Skin epidermis (tissue), 12 donors: ENCODE measurements around the gene TBC1D9.

Experiments used
- H3K27ac ChIP-seq, 21 experiments: fragments of 200-600 bp; sonication (generic) in 11 of 21; one replicate each; pipeline ENCODE4 v1.5.0; 2020; ENCODE audit warnings: mild to moderate bottlenecking in 3 of 21, inconsistent platforms in 2 of 21, moderate library complexity in 2 of 21
- H3K4me3 ChIP-seq, 7 experiments: fragments of 200-600 bp; sonication (generic) in 2 of 7; one replicate each; pipeline ENCODE4 v1.5.0; 2020; ENCODE audit warnings: inconsistent platforms in 2 of 7, mild to moderate bottlenecking in 2 of 7, moderate library complexity in 1 of 7

Gene TBC1D9

DNA sequence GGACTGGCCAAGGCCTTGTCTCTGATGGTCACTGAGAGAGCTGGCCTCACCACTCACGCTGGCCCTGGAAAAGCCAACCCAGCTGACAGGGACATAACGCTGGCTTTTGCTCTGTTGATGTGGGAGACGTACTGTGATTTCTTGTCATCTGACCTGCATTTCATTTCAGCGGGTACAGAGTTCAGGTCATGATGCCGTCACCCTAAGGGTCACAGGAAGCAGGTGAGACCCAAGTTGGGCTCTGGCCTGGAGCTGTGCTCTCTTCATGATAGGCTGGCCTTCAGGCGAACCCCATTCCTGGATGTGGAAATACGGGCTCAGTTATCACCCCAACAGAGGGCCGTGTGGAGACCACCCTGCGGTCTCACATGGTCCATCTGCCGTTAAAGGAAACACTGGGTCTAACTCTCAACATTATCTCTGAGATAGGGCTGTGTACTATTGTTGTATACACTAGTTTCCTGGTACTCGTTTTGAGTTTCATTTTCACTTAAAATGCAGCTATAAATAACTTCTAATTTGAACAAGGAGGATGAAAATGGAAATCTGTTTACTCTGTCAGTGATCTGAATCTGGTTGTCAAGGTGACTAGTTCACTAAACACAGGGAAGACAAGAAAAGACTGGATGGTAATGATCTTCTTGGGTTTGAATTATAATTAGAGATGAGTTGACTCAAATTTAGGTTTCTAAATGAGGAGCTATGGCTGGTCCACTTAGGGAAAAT, 89.1 kb downstream of the TBC1D9 start:
- H3K27ac ChIP-seq, result no peak overlapping the region

DNA sequence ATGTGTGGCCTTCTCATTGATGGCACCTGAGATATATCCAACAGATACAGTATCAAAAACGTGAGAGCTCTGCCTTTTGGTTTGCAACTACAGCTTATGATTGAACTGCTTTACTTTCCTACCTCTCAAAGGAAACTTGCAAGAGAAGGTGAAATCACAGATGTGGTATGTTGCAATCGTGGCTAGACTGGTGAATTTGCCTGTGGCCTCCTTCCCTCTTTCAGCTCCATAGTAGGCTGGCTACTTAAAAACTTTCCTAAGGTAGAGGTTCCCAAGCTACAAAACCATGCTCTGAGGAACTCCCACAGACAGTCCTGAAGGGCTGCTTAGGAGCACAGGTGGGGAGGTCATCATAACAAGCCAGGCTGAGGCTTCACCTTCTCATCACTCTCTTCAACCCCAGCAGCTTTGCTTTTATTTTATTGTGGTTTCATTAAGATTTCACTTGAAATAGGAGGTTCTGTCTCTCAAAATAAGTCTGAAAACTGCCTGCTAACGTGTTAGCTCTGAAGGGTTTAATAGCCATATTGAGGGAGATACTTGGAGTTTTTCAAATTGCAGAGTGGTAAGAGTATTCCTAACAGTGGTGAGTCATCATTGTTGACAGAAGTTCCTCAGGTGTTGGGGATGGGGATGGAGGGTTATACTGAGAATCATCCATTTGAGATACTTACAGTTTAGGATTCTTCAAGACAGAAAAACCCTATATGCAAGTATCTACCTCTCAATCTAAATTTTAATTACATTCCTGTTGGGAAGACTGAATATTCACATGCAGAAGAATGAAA, 93.9 kb downstream of the TBC1D9 start:
- H3K27ac ChIP-seq, result peak overlapping the region in 1 of 21 experiments; percentile 58
- H3K4me3 ChIP-seq, result no peak overlapping the region

More for the DNA sequence above, 89.1 kb downstream of the TBC1D9 start:
- H3K4me3 ChIP-seq, result no peak overlapping the region

DNA sequence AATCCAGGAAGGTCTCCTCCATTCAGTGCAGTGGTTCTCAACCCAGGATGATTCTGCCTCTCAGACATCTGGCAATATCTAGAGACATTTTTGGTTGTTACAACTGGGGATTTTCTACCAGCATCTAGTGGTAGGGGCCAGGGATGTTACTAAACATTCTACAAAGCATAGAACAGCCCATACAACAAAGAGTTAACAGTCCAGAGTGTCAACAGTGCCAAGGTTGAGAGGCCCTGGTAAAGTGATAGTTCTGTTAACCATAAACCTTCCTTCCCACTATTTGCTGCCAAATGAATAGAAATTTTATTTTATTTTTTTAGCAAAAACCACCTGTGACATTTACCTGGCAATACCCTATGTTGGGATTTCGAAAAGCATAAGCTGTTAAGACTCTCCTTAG, 94.6 kb downstream of the TBC1D9 start:
- peak overlapping the region in 1 of 21 experiments; percentile 58 for H3K27ac ChIP-seq
- no peak overlapping the region for H3K4me3 ChIP-seq

DNA sequence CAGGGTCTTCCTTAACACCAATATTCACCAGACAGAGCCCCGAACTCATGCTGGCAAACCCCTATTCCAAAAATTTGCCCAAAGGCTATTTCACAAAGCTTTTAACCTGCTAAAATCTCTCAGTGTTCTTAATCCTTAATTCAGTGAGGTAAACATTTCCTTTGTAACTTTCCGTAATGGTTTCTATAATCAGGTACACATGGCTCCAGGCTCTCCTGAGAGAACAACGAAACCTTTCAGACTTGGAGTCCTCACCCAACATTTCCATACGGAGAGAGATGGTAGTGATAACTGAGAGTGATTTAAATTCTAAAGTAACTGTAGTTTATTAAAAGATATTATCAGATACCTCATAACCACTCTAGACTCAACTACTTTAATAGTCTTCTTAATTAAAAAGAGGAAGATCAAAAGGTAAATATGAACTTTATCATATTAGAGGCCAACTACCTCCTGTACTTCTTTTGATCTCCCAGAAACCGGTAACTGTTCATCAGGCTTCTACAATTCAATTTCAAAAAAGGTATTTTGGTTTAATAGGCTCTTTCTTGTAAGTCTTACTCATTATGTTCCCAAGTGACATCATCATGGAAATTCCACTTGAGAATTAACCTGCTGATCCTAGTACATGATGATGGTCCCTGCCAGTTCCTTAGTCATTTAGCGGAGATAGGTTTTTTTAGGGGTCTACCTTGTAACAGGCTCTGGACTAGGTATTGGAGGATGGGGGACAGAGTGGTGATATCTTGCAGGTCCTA, 96.1 kb downstream of the TBC1D9 start:
- Histone ChIP-seq H3K27ac (peak overlapping the region in 1 of 21 experiments; percentile 10), H3K4me3 (no peak overlapping the region)

DNA sequence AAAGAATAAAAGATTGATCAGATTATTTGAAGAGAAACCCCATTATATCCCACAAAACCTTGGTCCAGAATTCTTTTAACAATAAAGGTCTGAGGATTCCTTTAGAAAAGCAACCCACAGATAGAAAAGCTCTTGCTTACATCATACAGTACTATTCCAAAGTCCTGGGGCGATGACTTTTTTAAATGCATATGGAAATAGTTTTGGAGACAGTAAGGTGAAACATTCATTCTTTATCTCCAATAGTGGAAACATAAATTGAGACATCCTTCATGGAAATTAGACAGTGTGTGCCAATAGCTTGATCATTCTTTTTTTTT, 101.7 kb downstream of the TBC1D9 start:
- peak overlapping the region in 1 of 21 experiments; percentile 14 for H3K27ac ChIP-seq

DNA sequence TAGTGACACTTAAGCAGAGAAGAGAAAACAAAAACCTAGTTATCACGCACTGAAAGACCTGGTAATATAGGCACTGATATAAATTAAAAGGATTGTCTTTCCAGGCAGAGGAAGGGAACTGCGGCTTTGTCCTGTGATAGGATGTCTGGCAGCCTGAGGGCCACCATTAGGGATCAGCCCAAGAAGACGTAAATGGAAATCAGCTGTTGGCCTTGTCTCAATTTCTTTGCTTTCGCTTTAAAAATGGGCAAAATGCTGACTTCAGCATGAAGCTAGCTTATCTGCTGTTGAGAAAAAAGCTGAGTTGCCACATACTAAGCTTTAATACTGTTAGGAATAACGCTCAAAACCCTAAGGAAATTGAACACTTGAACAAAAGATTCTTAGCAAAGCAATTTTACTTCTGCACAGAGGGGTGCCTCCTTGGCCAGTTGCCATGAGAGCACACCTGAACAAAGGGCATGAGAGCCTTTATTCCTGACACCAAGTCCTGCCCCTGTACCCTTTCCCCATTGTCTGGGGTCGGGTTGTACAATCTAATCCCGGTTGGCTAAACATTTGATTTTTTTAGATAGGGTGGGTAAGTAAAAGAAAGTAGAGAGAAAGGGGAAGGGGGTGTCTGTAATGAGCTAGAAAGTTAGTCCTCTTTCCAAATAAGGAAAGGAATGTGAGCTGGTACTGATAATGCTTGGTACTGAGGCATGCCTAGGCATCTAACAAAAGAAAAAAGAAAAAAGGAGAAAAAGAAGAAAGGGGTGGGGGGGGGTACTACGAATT, 102.3 kb downstream of the TBC1D9 start:
- H3K4me3 ChIP-seq, result no peak overlapping the region
- peak overlapping the region in 4 of 21 experiments; percentile 11 to 77 (median 31) for H3K27ac ChIP-seq

More for the DNA sequence above, 101.7 kb downstream of the TBC1D9 start:
- no peak overlapping the region for H3K4me3 ChIP-seq

DNA sequence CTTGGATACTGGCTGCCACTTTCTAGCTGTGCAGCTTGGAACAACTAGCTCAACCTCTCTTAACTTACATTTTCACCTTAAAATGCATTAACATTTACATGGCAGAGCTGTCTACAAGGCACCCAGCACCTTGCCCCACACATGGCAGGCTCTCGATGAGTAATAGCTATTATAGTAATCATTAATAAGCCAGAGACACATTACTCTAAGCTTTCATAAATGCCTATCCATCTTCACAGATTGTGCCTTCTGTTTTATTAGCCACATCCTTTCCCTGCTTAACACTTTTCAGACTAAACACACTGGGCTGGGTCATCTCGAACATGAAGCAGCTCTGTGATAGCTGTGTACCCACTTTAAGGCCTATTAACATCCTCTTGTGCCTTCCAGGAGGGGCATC, 103.6 kb downstream of the TBC1D9 start:
- Histone ChIP-seq H3K27ac (no peak overlapping the region), H3K4me3 (no peak overlapping the region)

DNA sequence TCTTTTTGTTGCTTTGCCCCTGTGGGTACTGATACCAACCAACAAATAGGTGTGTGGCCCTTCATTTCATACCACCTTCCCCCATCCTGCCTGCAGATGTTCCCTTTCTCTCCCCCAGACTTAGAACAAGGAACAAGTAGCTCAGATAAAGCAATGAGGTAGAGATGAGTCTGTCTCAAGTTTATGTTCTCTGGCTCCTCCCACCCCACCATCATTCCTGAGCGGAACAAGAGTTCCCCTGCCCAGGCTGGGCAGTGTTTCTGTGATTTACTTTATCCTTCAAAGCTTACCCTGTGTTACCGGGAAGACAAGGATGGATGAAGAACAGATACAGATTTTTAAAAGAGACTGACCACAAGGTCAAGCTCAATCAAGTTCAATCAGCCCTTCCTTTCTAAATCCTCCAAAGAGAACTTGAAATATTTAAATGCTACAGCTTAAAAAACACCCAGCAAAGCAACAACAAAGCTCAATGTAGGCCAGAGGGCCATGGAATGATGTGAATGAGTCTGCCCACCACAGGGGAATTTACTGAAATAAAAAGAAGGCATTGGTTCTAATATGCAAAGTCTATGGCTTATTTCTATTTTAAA, 107.4 kb downstream of the TBC1D9 start:
- H3K27ac ChIP-seq, result no peak overlapping the region
- H3K4me3 ChIP-seq, result no peak overlapping the region

DNA sequence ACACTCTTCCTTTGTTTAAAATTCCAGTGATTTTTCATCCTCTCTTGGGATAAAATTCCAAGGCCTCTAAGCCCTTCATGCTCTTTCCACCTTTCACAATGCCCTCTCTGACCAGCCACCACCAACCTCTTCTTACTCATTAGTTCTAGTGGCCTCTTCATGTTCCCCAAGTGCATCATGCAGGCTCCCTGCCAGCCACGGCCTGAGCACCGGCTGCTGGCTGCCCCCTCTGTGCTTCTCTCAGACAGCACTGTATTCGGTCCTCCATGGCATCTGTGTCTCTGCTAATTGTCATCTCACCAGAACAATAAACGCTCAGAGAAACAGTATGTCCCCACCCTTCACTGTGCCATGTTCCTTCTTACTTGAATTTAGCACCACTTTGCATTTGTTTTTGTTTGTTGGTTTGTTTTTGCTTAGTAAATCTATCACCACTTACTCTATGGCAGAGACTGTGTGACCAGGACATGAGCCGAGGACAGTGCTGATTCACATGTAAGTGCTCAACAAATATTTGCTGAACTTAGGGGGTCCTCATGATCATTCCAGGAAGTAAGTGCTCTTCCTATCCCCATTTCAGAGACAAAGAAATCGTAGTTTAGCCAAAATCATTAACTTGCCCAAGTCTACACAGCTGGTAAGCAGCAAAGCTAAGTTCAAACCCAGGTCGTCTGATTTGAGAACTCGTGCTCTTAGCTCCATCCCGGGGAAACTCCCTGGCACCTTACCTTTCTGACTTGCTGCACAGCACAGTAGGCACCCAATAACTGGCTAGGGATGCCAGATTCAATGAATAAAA, 110.4 kb downstream of the TBC1D9 start:
- H3K4me3 ChIP-seq, result no peak overlapping the region

DNA sequence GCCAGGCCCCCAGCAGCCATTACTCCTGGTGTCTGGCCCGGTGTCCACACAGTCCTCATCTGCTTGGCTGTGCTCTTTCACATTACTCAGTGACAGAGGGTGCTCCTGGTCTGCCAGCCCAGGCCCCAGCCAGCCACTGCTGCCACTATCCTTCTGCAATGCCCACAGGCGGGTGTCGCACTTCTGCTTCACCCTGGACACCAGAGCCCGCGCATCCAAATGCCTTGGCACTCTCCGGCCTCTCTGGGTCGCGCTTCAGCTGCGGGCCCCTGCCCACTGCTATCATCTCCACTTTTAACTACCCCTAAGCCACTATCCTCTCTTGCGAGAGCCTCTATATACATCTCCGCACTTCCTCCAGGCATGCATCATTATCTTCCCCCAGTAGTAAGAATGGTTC, 111.0 kb downstream of the TBC1D9 start:
- H3K4me3 ChIP-seq, result no peak overlapping the region
- H3K27ac ChIP-seq, result no peak overlapping the region

More for the DNA sequence above, 110.4 kb downstream of the TBC1D9 start:
- no peak overlapping the region for H3K27ac ChIP-seq

DNA sequence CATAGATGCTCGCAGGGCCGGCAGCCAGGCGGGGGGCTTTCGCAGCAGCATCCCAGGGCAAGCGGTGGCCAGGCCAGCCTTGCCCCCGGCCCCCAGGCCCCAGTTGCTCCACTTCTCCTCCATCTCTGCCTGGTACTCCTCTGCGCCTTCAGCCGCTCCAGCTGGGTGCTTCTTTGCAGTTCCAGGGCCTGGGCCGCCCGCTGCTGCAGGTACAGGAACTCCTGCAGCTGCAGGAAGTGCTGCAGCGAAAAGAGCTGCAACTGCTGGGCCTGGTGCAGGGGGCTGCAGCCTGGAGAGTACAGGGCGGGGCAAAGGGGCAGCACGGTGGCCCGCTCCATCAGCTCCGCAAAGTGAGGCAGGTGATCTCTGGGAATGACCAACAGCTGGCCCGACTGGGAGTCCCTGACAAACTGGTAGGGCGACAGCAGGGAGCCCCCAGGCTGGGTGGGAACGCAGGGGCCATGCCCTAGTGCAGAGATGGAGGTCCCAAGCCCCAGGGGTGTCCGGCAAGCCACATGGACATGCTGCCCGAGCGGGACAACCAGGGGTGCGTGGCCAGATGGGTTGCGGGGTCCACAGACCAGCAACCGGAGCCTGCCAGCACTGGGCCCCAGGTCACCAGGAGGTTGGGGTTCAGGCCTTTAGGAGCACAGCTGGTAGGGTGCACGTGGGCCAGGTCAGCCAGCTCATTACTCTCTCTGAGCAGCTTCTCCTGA, 111.6 kb downstream of the TBC1D9 start:
- no peak overlapping the region for H3K27ac ChIP-seq
- no peak overlapping the region for H3K4me3 ChIP-seq

DNA sequence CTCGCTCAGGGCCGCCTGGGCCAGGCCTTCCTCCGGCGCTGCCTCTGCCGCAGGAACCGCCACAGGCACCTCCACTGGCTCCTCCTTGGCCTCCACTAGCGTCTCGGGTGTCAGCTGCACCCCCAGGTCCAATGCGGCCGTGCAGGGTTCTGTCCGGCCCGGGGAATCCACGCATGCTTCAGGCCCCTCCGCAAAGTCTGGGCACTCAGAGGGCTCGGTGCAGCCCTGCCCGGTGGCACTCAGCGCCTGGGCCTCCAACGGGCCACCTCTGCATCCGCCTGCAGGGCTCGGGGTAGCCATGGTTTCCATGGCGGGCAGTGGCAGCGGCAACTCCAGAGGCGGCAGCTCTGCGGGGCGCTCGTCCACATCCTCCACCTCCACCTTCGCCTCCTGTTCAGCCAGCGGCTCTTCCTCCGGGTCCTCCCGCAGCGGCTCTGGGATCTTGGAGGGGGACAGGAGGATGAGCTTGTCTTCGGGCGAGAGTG, 112.6 kb downstream of the TBC1D9 start:
- Histone ChIP-seq H3K27ac (no peak overlapping the region), H3K4me3 (no peak overlapping the region)

DNA sequence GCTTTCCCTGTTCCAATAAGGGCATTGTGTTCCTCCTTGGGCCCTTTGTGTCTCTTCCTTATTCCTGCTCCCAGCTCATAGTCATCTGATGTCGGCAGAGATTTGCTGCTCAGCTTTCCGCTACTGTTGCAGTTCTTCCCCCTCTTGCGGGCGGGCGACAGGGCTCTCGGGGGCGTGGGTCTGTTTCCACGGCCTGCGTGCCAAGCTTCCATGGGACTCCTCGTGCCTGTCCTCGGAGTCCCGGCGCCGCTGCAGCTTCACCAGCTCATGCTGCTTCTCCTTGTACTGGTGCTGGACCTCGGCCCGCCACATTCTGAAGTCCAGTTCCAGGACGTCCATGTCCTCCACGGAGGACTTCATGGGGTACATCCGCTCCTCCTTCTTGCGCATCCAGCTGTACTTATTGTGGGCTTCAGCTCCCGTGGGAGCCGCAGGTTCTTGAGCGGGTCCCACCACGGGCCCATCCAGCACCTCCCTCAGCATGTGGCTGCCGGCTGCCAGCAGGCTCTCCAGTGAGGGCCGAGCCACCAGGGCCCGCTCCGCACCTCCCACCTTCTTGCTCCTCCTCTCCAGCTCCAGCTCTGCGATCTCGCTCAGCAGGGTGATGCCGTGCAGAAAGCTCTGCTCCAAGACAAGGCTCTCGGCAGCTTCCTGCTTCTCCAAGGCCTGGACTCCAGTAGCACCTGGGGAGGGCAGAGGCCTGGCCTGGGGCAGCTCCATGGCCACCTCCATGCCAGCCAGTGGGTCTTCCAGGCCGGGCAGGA, 113.3 kb downstream of the TBC1D9 start:
- Histone ChIP-seq H3K27ac (no peak overlapping the region), H3K4me3 (no peak overlapping the region)

DNA sequence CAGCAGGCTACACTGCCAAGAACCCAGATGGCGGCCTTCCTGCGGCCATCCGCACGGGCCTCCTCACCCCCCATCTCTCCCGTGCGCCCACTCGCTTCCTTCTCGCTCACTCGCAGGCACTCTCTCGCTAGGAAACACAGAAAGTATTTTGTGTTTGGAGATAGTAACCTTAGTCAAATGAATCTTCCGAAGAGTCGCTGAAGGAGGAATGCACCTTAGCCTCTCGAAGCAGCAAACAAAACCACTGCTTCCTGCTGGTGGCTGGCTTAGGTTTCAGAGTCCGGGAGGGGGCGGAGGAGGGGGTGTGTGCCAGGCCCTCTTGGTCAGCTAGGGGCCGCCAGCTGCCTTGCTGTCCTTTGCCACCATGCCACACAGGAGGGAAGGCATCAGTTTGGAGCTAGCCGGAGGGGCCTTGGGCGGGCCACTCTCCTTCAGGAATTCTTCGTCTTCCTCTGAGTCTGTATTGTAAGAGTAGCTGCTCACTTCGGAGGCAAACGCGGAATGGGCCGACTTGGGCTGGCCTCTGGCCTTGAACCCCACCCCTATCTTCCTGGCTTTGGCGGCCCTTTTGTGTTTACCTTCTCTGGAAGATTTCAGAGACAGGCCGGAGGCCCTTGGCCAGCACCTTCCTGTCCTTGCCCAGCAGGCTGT, 114.3 kb downstream of the TBC1D9 start:
- no peak overlapping the region for H3K4me3 ChIP-seq
- no peak overlapping the region for H3K27ac ChIP-seq

DNA sequence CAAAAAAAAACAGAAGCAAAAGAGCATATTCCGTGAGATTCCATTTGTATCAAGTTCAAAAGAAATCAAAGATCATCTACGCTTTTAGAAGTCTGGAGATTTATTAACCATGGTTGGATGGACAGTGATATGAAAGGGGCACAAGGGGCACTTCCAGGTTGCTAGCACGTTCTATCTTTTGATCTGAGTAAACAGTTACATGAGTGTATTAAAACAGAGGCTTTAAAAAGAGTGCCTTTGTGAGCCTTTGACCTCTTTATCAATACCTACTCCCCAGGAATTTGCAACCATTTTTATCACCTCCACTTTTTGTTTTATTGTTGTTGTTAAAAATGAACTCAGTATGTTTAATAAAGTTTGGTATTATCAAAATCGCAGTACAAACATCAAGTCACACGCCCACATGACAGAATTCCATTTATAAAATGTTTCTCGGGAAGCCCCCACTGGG, 115.1 kb downstream of the TBC1D9 start:
- Histone ChIP-seq H3K4me3 (no peak overlapping the region), H3K27ac (no peak overlapping the region)

DNA sequence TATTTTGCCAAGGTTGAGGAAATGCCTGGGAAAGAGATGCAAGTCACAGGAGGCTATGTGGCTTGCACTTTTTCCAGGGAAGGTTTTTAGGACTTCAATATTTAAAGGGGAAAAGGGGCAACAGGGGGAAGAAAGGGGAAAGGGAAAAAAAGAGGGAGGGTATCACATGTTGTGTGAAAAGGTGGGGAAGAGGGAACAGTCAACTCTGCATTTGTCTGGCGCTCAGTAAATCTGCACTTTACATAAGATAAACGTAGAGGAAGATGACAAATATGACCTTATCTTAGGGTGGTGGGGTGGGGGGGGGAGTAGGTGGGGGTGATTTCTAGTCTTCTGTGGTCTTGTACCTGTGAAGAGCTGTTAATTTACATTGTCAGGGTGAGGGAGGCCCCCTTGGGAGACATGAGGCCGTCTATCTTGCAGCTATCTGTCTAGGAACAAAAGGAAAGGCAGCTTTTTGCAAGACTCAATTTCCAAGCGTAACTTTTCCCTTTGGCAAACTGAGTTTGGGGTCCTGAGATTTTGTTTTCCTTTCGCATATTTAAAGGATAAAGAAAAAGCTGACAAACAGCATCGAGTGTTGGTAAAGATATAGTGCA, 115.9 kb downstream of the TBC1D9 start:
- no peak overlapping the region for H3K4me3 ChIP-seq

More for the DNA sequence above, 115.9 kb downstream of the TBC1D9 start:
- H3K27ac ChIP-seq, result no peak overlapping the region
